CD14-positive monocyte (primary cell): ENCODE data around the gene HERC4. TPM values are rescaled to one million over a fixed set of nuclear protein-coding genes. Genes with fewer than 3 reads are reported as not detected.
A peak's percentile ranks its signal among the peaks of the same experiment; 100 is the strongest.

Experiments
- DNase-seq, 3 donors: peaks; one replicate each; pipeline ENCODE4 v3.0.0-alpha.2; 2011 to 2022
- H2AFZ ChIP-seq: 2 replicates; pipeline ENCODE4 v1.6.0; 2012; ENCODE audit warnings: mild to moderate bottlenecking, low read depth, low read length, inconsistent platforms; ENCODE audit not compliant: insufficient read depth, poor library complexity, severe bottlenecking
- H3K27ac ChIP-seq, 2 donors: 1 replicate in 1 of 2; 2 replicates in 1 of 2; pipeline ENCODE4 v1.5.1; 2012 to 2013; ENCODE audit warnings: low read length in 2 of 2, control low read depth in 1 of 2, inconsistent platforms in 1 of 2, low read depth in 1 of 2, mild to moderate bottlenecking in 1 of 2
- H3K27me3 ChIP-seq, 2 donors: one replicate each; pipeline versions ENCODE4 v1.6.0 to v1.6.1; 2011 to 2013; ENCODE audit warnings: low read length in 2 of 2; ENCODE audit not compliant: control insufficient read depth in 2 of 2, insufficient read depth in 2 of 2
- H3K36me3 ChIP-seq, 2 donors: replicated peaks in 1 of 2; 1 replicate in 1 of 2; 2 replicates in 1 of 2; pipeline versions ENCODE4 v1.5.1 to v1.6.1; 2012 to 2013; ENCODE audit warnings: low read length in 2 of 2, control low read depth in 1 of 2, inconsistent platforms in 1 of 2, mild to moderate bottlenecking in 1 of 2; ENCODE audit not compliant: insufficient read depth in 2 of 2, control insufficient read depth in 1 of 2
- H3K4me1 ChIP-seq, 2 donors: 1 replicate in 1 of 2; 2 replicates in 1 of 2; pipeline versions ENCODE4 v1.5.1 to v1.6.1; 2012 to 2013; ENCODE audit warnings: low read length in 2 of 2, control low read depth in 1 of 2, inconsistent platforms in 1 of 2, mild to moderate bottlenecking in 1 of 2, moderate library complexity in 1 of 2; ENCODE audit not compliant: insufficient read depth in 2 of 2, control insufficient read depth in 1 of 2
- H3K4me2 ChIP-seq: replicated peaks from 2 replicates; pipeline ENCODE3; 2012; ENCODE audit warnings: low read length, moderate library complexity, mild to moderate bottlenecking; ENCODE audit not compliant: poor library complexity, severe bottlenecking; ENCODE audit errors: extremely low read depth
- H3K4me3 ChIP-seq, 3 experiments: fragments of 200-600 bp in 1 of 3; sonication (generic) in 1 of 3; replicated peaks in 1 of 3; 1 replicate in 2 of 3; 2 replicates in 1 of 3; pipeline ENCODE4 v1.5.1; 2011 to 2013; ENCODE audit warnings: low read length in 3 of 3, mild to moderate bottlenecking in 3 of 3, control low read depth in 2 of 3, low read depth in 2 of 3, inconsistent platforms in 1 of 3, moderate library complexity in 1 of 3
- H3K79me2 ChIP-seq: 2 replicates; pipeline ENCODE4 v1.6.0; 2012; ENCODE audit warnings: mild to moderate bottlenecking, control low read depth, inconsistent platforms, low read length, moderate library complexity; ENCODE audit not compliant: insufficient read depth
- H3K9ac ChIP-seq: 2 replicates; pipeline ENCODE4 v1.6.0; 2017; ENCODE audit warnings: low read length, mild to moderate bottlenecking; ENCODE audit not compliant: insufficient read depth, poor library complexity, severe bottlenecking
- H3K9me3 ChIP-seq, 2 donors: replicated peaks in 1 of 2; 1 replicate in 1 of 2; 2 replicates in 1 of 2; pipeline versions ENCODE4 v1.5.1 to v1.6.1; 2012 to 2013; ENCODE audit warnings: low read length in 2 of 2, control low read depth in 1 of 2; ENCODE audit not compliant: control insufficient read depth in 1 of 2, insufficient read depth in 1 of 2
- H4K20me1 ChIP-seq: 2 replicates; pipeline ENCODE4 v1.6.0; 2012; ENCODE audit warnings: mild to moderate bottlenecking, low read length, control low read depth, moderate library complexity; ENCODE audit not compliant: insufficient read depth
- H3K27ac Mint-ChIP-seq, 7 donors: one replicate each; pipeline ENCODE4 v1.8.0; 2020; ENCODE audit warnings: mild to moderate bottlenecking in 7 of 7, mixed read lengths in 7 of 7, moderate library complexity in 6 of 7, inconsistent platforms in 2 of 7
- H3K27me3 Mint-ChIP-seq, 3 donors: one replicate each; pipeline ENCODE4 v1.8.0; 2021 to 2022; ENCODE audit warnings: low read depth in 3 of 3, mild to moderate bottlenecking in 3 of 3, mixed read lengths in 3 of 3, moderate library complexity in 3 of 3, inconsistent platforms in 1 of 3
- H3K36me3 Mint-ChIP-seq, 2 donors: one replicate each; pipeline ENCODE4 v1.8.0; 2020; ENCODE audit warnings: mixed read lengths in 2 of 2, inconsistent platforms in 1 of 2, mild to moderate bottlenecking in 1 of 2
- H3K4me1 Mint-ChIP-seq: one replicate; pipeline ENCODE4 v1.8.0; 2020; ENCODE audit warnings: mild to moderate bottlenecking, mixed read lengths
- H3K4me3 Mint-ChIP-seq, 2 donors: one replicate each; pipeline ENCODE4 v1.8.0; 2020; ENCODE audit warnings: mild to moderate bottlenecking in 2 of 2, mixed read lengths in 2 of 2, moderate library complexity in 1 of 2
- H3K9me3 Mint-ChIP-seq, 7 donors: one replicate each; pipeline ENCODE4 v1.8.0; 2020 to 2022; ENCODE audit warnings: mixed read lengths in 7 of 7, mild to moderate bottlenecking in 6 of 7, moderate library complexity in 6 of 7, inconsistent platforms in 2 of 7
- WGBS: methylation state at CpG from one replicate; pipeline ENCODE4 v1.1.5; 2013; ENCODE audit warnings: missing lambda C conversion rate; ENCODE audit not compliant: insufficient coverage; 5-methylcytosine and 5-hydroxymethylcytosine counted together
- intact Hi-C, 2 donors: fragments of 100-400 bp; cut with micrococcal nuclease; formaldehyde crosslinking; loops; one replicate each; pipeline versions ENCODE4 v1.15.0 to v1.15.1; 2023
- polyA plus RNA-seq, 3 donors: library from polyadenylated mRNA; depleted of rRNA in 1 of 3; unstranded in 2 of 3; stranded (reverse) in 1 of 3; fragments of 300-500 nt in 2 of 3; fragments of >200 nt in 1 of 3; fragmentation: Illumina TruSeq in 2 of 3; gene quantifications; 1 replicate in 2 of 3; 2 replicates in 1 of 3; pipeline ENCODE4 v1.2.3, GENCODE V29; 2012 to 2021
- TF ChIP-seq, protein P1 (sequence below): fragments of 200-600 bp; IDR thresholded peaks from one replicate; pipeline ENCODE4 v1.8.0; 2022; ENCODE audit warnings: antibody characterized with exemption, mild to moderate bottlenecking

HERC4 gene
- polyA plus RNA-seq, 3 donors: 10.7 to 17.5 (median 14.3) TPM

- Mint-ChIP-seq H3K36me3 (no peaks in the 10 kb centered on the region), H3K4me1 (peaks cover 8% of the 10 kb centered on the region), H3K27ac (no peak overlapping the region), H3K27me3 (peaks cover 0 to 2% (median 2%) of the 10 kb centered on the region in 3 donors), H3K4me3 (no peak overlapping the region), H3K9me3 (peaks cover 0 to 5% (median 0%) of the 10 kb centered on the region in 7 donors)
- intact Hi-C loops: no loop called here
- Histone ChIP-seq H3K9me3 (no peaks in the 10 kb centered on the region), H2AFZ (no peak overlapping the region), H3K4me2 (no peak overlapping the region), H4K20me1 (no peaks in the 10 kb centered on the region), H3K27me3 (no peaks in the 10 kb centered on the region), H3K4me3 (no peak overlapping the region), H3K4me1 (no peaks in the 10 kb centered on the region), H3K27ac (no peak overlapping the region), H3K9ac (no peak overlapping the region), H3K36me3 (no peaks in the 10 kb centered on the region), H3K79me2 (no peaks in the 10 kb centered on the region)
- no CpG with 5 or more reads among the region's 4 CpGs for WGBS
- TF ChIP-seq, protein P1, sequence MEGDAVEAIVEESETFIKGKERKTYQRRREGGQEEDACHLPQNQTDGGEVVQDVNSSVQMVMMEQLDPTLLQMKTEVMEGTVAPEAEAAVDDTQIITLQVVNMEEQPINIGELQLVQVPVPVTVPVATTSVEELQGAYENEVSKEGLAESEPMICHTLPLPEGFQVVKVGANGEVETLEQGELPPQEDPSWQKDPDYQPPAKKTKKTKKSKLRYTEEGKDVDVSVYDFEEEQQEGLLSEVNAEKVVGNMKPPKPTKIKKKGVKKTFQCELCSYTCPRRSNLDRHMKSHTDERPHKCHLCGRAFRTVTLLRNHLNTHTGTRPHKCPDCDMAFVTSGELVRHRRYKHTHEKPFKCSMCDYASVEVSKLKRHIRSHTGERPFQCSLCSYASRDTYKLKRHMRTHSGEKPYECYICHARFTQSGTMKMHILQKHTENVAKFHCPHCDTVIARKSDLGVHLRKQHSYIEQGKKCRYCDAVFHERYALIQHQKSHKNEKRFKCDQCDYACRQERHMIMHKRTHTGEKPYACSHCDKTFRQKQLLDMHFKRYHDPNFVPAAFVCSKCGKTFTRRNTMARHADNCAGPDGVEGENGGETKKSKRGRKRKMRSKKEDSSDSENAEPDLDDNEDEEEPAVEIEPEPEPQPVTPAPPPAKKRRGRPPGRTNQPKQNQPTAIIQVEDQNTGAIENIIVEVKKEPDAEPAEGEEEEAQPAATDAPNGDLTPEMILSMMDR: no peak
- DNase-seq: no peak
Measured at GRCh38 chr10:68090586-68090985, 15.5 kb upstream of the HERC4 start.

- Mint-ChIP-seq H3K36me3 (no peaks in the 10 kb centered on the region), H3K4me1 (peaks cover 8% of the 10 kb centered on the region), H3K27me3 (peaks cover 1 to 2% (median 2%) of the 10 kb centered on the region in 3 donors), H3K9me3 (peaks cover 0 to 4% (median 0%) of the 10 kb centered on the region in 7 donors), H3K4me3 (no peak overlapping the region), H3K27ac (no peak overlapping the region)
- H3K4me3 ChIP-seq: no peak overlapping the region
- H3K9me3 ChIP-seq: no peaks in the 10 kb centered on the region
- DNase-seq: no peak
- H3K27me3 ChIP-seq: no peaks in the 10 kb centered on the region
- intact Hi-C loops: no loop called here
- TF ChIP-seq, protein P1: no peak
- no peaks in the 10 kb centered on the region for H3K36me3 ChIP-seq
- H3K4me1 ChIP-seq: no peaks in the 10 kb centered on the region
- H4K20me1 ChIP-seq: no peaks in the 10 kb centered on the region
- no peaks in the 10 kb centered on the region for H3K79me2 ChIP-seq
- peak overlapping the region; percentile 59 for H2AFZ ChIP-seq
- H3K4me2 ChIP-seq: no peak overlapping the region
- no peak overlapping the region for H3K27ac ChIP-seq
- WGBS: 85% methylated on average over 3 of the region's 4 CpGs
- H3K9ac ChIP-seq: no peak overlapping the region
Measured at GRCh38 chr10:68088740-68089139, 13.7 kb upstream of the HERC4 start.
